SK-N-SH treated with all-trans-retinoic acid at 6 μM for 48 hours (cell line): ENCODE data around the gene SLC6A16.

Experiments used
- ARNTL ChIP-seq: fragments of 450-650 bp; formaldehyde crosslinking; IDR thresholded peaks from 2 replicates; pipeline ENCODE4 v1.5.0; 2020; ENCODE audit warnings: low read depth, mild to moderate bottlenecking, moderate library complexity, borderline replicate concordance
- GLIS3 ChIP-seq: fragments of 250-450 bp; sonication (Bioruptor Pico); IDR thresholded peaks from 2 replicates; pipeline ENCODE4 v1.5.0; 2020; ENCODE audit warnings: mild to moderate bottlenecking, moderate library complexity
- OSR1 ChIP-seq: fragments of 250-450 bp; sonication (Bioruptor Pico); IDR thresholded peaks from 2 replicates; pipeline ENCODE4 v1.8.0; 2022; ENCODE audit warnings: moderate library complexity, mild to moderate bottlenecking, inconsistent platforms
- PPARA ChIP-seq: fragments of 250-450 bp; sonication (Bioruptor Pico); IDR thresholded peaks from 2 replicates; pipeline ENCODE4 v1.5.0; 2020; ENCODE audit warnings: mild to moderate bottlenecking, borderline replicate concordance
- RARB ChIP-seq: fragments of 250-450 bp; sonication (Bioruptor Pico); IDR thresholded peaks from 2 replicates; pipeline ENCODE4 v1.8.0; 2021; ENCODE audit warnings: mild to moderate bottlenecking, moderate library complexity
- SNAI2 ChIP-seq: fragments of 250-450 bp; sonication (Bioruptor Pico); IDR thresholded peaks from 2 replicates; pipeline ENCODE4 v1.5.0; 2020; ENCODE audit warnings: mild to moderate bottlenecking, moderate library complexity
- TCF4 ChIP-seq: fragments of 250-450 bp; sonication (Bioruptor Pico); IDR thresholded peaks from 2 replicates; pipeline ENCODE4 v1.8.0; 2021; ENCODE audit warnings: mild to moderate bottlenecking, moderate library complexity, borderline replicate concordance
- ZFP3 ChIP-seq: fragments of 250-450 bp; sonication (Bioruptor Pico); IDR thresholded peaks from 2 replicates; pipeline ENCODE4 v1.5.0; 2020; ENCODE audit warnings: mild to moderate bottlenecking, moderate library complexity
- ZFP30 ChIP-seq: fragments of 450-650 bp; formaldehyde crosslinking; IDR thresholded peaks from 2 replicates; pipeline ENCODE4 v1.5.0; 2022; ENCODE audit warnings: mild to moderate bottlenecking, moderate library complexity
- ZNF70 ChIP-seq: fragments of 450-650 bp; formaldehyde crosslinking; IDR thresholded peaks from 2 replicates; pipeline ENCODE4 v1.5.0; 2020; ENCODE audit warnings: mild to moderate bottlenecking, moderate library complexity
- TF ChIP-seq, protein P1 (sequence below): fragments of 250-450 bp; sonication (Bioruptor Pico); IDR thresholded peaks from 2 replicates; pipeline ENCODE4 v1.5.0; 2020; ENCODE audit warnings: mild to moderate bottlenecking, moderate library complexity
- TF ChIP-seq, protein P2 (sequence below): fragments of 250-450 bp; sonication (Bioruptor Pico); IDR thresholded peaks from 2 replicates; pipeline ENCODE4 v1.8.0; 2020; ENCODE audit warnings: mild to moderate bottlenecking, moderate library complexity, borderline replicate concordance
- TF ChIP-seq, protein P3 (sequence below): fragments of 250-450 bp; sonication (Bioruptor Pico); IDR thresholded peaks from 2 replicates; pipeline ENCODE4 v1.5.1; 2021; ENCODE audit warnings: mild to moderate bottlenecking, moderate library complexity

DNA sequence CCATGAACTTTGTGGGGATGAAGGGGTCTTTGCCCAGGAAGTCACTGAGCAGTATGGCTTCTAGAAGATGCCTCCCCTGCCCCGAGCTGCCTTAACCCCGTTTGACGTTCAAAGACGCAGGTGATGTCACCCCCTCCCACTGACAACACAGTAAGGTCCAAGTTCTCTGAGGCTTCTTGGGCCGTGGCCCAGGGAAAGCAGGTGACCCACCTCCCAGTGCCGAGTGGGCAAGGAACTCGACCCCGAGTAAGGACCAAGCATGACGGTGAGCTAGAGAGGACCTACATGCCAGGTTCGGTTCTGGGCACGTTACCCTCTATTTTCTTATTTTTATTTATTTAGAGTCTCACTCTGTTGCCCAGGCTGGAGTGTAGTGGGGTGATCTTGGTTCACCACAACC lies 81.3 kb downstream of the SLC6A16 start:
- no peak for TF ChIP-seq RARB (CRISPR knock-in tag)
- TF ChIP-seq PPARA (CRISPR knock-in tag), result no peak
- TF ChIP-seq, protein P1, sequence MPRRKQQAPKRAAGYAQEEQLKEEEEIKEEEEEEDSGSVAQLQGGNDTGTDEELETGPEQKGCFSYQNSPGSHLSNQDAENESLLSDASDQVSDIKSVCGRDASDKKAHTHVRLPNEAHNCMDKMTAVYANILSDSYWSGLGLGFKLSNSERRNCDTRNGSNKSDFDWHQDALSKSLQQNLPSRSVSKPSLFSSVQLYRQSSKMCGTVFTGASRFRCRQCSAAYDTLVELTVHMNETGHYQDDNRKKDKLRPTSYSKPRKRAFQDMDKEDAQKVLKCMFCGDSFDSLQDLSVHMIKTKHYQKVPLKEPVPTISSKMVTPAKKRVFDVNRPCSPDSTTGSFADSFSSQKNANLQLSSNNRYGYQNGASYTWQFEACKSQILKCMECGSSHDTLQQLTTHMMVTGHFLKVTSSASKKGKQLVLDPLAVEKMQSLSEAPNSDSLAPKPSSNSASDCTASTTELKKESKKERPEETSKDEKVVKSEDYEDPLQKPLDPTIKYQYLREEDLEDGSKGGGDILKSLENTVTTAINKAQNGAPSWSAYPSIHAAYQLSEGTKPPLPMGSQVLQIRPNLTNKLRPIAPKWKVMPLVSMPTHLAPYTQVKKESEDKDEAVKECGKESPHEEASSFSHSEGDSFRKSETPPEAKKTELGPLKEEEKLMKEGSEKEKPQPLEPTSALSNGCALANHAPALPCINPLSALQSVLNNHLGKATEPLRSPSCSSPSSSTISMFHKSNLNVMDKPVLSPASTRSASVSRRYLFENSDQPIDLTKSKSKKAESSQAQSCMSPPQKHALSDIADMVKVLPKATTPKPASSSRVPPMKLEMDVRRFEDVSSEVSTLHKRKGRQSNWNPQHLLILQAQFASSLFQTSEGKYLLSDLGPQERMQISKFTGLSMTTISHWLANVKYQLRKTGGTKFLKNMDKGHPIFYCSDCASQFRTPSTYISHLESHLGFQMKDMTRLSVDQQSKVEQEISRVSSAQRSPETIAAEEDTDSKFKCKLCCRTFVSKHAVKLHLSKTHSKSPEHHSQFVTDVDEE (CRISPR knock-in tag), result no peak
- no peak for TF ChIP-seq ZNF70 (CRISPR knock-in tag)
- TF ChIP-seq TCF4, result no peak
- TF ChIP-seq, protein P2, sequence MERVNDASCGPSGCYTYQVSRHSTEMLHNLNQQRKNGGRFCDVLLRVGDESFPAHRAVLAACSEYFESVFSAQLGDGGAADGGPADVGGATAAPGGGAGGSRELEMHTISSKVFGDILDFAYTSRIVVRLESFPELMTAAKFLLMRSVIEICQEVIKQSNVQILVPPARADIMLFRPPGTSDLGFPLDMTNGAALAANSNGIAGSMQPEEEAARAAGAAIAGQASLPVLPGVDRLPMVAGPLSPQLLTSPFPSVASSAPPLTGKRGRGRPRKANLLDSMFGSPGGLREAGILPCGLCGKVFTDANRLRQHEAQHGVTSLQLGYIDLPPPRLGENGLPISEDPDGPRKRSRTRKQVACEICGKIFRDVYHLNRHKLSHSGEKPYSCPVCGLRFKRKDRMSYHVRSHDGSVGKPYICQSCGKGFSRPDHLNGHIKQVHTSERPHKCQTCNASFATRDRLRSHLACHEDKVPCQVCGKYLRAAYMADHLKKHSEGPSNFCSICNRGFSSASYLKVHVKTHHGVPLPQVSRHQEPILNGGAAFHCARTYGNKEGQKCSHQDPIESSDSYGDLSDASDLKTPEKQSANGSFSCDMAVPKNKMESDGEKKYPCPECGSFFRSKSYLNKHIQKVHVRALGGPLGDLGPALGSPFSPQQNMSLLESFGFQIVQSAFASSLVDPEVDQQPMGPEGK, result no peak
- TF ChIP-seq OSR1 (CRISPR knock-in tag), result no peak
- no peak for TF ChIP-seq ZFP3 (CRISPR knock-in tag)
- TF ChIP-seq GLIS3 (CRISPR knock-in tag), result no peak
- TF ChIP-seq SNAI2 (CRISPR knock-in tag), result no peak
- no peak for TF ChIP-seq ARNTL (CRISPR knock-in tag)
- no peak for TF ChIP-seq ZFP30 (CRISPR knock-in tag)
- TF ChIP-seq, protein P3, sequence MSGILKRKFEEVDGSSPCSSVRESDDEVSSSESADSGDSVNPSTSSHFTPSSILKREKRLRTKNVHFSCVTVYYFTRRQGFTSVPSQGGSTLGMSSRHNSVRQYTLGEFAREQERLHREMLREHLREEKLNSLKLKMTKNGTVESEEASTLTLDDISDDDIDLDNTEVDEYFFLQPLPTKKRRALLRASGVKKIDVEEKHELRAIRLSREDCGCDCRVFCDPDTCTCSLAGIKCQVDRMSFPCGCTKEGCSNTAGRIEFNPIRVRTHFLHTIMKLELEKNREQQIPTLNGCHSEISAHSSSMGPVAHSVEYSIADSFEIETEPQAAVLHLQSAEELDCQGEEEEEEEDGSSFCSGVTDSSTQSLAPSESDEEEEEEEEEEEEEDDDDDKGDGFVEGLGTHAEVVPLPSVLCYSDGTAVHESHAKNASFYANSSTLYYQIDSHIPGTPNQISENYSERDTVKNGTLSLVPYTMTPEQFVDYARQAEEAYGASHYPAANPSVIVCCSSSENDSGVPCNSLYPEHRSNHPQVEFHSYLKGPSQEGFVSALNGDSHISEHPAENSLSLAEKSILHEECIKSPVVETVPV (CRISPR knock-in tag), result no peak
